ENCODE measurements around the gene IL27RA.

DNA sequence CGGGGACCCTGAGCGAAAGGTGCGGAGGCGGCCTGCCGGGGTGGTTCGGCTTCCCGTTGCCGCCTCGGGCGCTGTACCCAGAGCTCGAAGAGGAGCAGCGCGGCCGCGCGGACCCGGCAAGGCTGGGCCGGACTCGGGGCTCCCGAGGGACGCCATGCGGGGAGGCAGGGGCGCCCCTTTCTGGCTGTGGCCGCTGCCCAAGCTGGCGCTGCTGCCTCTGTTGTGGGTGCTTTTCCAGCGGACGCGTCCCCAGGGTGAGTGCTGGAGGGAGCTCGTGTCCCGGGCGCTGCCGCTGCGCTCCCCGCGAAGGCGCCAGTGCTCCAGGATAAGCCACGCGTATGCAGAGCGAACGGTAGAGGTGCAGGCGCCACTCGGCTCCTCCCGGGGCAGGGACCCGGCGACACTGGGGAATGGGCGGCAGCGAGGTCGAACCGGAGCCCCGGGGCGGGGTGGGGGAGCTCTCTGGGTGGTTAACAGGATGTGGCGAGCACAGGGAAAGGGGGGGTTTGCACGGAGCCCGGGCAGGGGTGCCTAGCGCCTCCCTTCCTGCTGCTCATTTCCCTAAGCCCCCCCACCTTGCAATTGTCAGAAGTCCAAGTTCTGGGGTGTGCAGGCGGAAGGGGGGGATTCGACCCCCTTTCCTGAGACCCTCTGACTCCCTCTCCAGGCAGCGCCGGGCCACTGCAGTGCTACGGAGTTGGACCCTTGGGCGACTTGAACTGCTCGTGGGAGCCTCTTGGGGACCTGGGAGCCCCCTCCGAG is at the start of gene IL27RA:
- TF ChIP-seq, protein P1, sequence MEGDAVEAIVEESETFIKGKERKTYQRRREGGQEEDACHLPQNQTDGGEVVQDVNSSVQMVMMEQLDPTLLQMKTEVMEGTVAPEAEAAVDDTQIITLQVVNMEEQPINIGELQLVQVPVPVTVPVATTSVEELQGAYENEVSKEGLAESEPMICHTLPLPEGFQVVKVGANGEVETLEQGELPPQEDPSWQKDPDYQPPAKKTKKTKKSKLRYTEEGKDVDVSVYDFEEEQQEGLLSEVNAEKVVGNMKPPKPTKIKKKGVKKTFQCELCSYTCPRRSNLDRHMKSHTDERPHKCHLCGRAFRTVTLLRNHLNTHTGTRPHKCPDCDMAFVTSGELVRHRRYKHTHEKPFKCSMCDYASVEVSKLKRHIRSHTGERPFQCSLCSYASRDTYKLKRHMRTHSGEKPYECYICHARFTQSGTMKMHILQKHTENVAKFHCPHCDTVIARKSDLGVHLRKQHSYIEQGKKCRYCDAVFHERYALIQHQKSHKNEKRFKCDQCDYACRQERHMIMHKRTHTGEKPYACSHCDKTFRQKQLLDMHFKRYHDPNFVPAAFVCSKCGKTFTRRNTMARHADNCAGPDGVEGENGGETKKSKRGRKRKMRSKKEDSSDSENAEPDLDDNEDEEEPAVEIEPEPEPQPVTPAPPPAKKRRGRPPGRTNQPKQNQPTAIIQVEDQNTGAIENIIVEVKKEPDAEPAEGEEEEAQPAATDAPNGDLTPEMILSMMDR (IDR thresholded peaks at IDR 0.05; ENCODE audit: low read depth, low read length) = peak; percentile 75
- peak; percentile 58 for TF ChIP-seq POLR2A (IDR thresholded peaks at IDR 0.05; ENCODE audit: extremely low read depth, insufficient read length)
- TF ChIP-seq MYC (IDR thresholded peaks at IDR 0.05; ENCODE audit: low read depth, low read length) = peak; percentile 22; the same call in 1 of the 2 replicates
